A204.1 (cell line): ENCODE results near the gene TRIM37.

Source experiments
- FAIRE-seq: peaks from 2 replicates; lab custom pipeline; 2012; peaks lifted over from hg19 to GRCh38; lab: Jason Lieb, UNC

Gene TRIM37

GRCh38 chr17:59028328-59028727 is 78.4 kb downstream of the TRIM37 start:
- FAIRE-seq: no peak

- FAIRE-seq: no peak
These were observed 78.9 kb downstream of the TRIM37 start for GRCh38 chr17:59027750-59028149.

- no peak for FAIRE-seq
These were observed 80.3 kb downstream of the TRIM37 start for GRCh38 chr17:59026176-59026939.

GRCh38 chr17:59024916-59025315 is 81.8 kb downstream of the TRIM37 start:
- FAIRE-seq: no peak

DNA sequence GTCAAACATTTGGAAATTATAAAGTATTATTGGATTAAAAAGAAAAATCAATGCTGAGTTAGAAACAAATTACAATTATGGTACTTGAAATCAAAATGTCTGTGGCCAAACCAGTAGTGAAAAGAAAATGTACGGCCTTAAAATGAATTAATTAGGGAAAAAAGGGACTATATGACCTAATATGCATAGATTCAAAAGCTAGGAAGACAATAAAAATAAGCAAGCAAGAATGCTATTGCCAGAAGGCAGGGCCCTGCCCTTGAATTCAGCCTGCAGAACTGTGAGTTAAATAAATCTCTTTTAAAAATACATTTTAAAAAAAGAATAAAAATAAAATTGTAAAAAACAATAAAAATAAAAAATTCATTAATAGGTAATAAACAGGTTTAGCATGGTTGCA is 88.7 kb downstream of the TRIM37 start:
- FAIRE-seq: no peak

- no peak for FAIRE-seq
These were observed 94.7 kb downstream of the TRIM37 start for GRCh38 chr17:59011975-59012374.

GRCh38 chr17:59010026-59010425 is 96.7 kb downstream of the TRIM37 start:
- FAIRE-seq: no peak

DNA sequence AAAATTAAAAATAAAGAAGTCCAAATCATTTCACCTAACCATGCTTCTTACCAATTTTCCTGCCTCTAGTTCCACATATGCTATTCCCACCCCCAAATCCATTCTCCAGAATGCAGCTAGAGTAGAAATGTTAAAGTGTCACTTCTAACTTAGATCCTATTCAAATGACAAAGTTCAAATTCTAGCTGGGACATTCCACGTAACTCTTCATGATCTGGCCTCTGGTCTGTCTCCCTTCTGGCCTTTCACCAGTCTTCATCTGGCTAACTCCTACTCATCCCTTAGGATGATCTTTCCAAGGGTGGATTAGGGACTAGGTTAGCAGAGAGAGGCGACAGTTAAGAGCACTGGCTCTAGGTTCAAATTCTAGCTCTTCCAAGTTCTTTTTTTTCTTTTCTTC is 97.9 kb downstream of the TRIM37 start:
- FAIRE-seq: no peak

DNA sequence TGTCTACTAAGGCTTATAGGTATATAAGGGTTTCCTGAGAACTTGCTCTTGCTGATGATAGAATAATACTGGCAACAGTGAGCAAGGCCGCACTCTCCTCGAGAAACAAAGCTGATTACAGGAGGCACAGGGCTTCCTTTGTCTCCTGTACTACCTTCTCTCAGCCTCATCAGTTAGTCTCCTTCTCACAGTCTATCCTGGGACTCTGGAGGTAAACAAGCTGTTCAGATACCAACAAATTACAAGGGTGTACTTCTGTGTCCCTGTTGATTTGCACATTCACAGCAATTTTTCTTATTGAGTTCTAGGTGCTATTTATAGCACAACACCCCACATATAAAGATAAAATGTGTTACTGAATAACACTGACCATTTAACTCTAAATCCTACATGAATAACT is 98.7 kb downstream of the TRIM37 start:
- FAIRE-seq: no peak

GRCh38 chr17:59004338-59005111 is 102.2 kb downstream of the TRIM37 start:
- peak; percentile 97 for FAIRE-seq

DNA sequence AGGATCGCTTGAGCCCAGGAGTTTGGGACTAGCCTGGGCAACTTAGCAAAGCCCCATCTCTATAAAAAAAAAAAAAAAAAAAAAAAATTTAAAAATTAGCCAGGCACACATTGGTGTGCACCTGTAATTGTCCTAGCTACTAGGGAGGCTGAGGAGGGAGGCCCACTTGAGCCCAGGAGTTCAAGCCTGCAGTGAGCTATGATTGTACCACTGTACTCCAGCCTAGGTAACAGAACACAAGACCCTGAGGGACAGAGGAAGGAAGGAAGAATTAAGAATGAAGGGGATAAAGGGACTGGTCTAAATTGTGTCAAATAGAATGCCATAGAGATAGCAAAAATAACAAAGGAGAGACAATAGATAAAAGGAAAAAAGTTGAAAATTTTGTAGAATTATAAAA is 102.8 kb downstream of the TRIM37 start:
- no peak for FAIRE-seq

GRCh38 chr17:59002848-59003247 is 103.8 kb downstream of the TRIM37 start:
- no peak for FAIRE-seq

GRCh38 chr17:59002126-59002525 is 104.6 kb downstream of the TRIM37 start:
- FAIRE-seq: no peak

DNA sequence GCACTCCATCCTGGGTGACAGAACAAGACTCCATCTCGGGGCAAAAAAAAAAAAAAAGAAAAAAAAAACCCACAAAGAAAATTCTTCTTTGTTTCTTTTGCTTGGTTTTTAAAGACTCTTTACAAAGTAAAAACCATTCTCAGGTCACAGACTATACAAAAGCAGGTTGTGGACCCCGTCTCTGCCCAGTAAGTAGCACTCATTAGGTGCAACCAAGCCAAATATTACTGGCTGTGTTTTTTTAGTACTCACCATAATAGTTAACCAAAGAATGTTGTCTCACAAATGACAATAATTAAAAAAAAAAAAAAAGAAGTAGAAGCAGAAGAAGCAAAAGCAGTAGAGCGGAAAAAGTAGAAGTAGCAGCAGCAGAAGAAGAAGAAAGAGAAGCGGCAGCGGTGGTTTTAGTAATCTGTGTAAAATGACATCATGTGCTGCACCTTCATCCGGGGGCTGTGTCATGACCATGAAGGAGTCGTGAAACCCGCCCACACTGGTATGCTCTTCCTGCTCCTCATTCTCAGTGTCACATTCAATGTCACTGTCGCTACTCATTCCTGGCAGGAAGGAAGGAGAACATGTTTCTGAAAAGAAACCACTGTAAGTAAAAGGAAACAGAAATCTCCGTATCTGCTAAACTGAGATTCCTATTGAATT is 105.4 kb downstream of the TRIM37 start:
- FAIRE-seq: no peak

DNA sequence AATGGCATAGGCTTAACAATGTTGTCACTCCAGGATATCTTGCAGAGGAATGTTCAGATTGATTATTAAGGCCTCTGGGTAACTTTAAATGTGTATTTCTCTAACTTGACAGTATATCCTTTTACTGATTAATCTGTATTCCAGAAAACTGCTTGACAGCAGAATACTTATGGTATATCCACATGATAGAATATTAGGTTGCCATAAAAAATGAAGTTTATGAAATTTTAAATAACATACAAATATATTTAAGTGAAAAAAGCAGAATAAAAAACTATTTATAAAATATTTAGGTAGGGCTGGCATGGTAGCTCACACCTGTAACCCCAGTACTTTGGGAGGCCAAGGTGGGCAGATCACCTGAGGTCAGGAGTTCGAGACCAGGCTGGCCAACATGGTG is 106.7 kb downstream of the TRIM37 start:
- FAIRE-seq: no peak

DNA sequence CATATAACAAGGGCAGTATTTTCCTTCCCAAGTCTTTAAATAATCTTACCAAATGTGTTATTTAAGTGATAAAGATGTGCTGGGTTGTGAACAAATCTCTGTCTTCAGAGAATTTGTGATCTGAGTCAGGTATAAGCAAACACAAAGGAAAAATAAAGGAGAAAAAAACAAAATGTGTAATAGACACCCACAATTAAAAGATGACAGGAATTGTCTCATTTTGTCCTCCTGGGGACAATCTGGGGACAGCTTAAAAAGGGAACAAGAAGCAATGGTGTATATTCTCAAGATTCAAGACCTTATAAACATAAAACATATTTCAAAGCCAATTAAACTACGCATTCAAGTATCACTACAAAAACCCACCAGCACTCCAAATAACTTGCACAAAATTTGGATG is 107.2 kb downstream of the TRIM37 start:
- no peak for FAIRE-seq

GRCh38 chr17:58998871-58999270 is 107.8 kb downstream of the TRIM37 start:
- FAIRE-seq: no peak

DNA sequence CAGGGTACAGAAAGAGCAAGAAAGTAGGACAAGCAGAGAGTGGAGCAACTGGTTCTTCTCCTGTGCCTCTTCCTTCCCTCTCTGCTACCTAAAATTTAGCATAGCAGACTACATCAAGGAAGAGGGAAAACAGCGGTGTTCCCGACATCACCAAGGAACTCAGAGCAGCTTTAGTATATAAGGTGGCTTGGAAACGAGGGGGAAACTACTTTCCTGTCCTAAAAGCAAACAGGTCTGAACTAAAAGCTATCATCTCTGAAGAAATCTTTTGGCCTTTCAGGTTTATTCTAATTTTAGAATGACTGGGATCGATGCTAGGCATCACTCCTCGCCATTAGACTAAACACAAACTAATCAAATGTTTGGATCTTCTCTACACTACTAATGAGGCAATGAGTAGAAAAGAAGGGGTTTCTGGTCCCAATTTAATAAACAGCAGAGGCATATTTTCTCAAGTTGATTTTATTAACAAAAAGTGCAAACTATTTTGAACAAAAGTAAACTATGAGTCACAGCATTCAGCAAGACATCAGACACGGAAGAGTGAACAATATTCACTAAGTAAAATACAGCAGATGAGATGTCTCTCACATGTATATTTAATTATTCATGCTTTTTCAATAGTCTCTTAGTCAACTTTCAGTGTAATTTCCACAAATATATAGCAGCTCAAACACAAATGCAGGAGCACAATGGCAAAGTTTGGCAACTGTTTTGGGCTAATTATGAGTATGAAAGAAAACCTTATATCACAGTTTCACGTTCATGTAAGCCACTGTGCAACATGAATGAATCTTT is 108.7 kb downstream of the TRIM37 start:
- FAIRE-seq: no peak

DNA sequence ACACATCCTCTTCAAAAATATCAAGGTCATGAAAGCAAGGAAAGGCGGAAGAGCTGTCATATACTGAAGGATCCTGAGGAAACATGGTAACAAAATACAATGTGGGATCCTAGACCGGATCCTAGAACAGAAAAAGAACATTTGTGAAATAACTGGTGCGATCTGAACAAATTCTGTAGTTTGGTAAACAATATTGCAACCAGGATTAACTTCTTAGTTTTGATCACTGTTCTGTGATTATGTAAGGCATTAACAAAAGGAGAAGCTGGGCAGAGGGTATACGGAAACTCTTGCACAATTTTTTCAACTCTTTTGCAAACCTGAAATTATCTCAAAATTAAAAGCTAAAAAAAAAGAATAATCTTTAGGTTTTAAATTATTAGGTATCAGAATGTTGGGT is 109.7 kb downstream of the TRIM37 start:
- FAIRE-seq: no peak

- FAIRE-seq: no peak
These were observed 111.3 kb downstream of the TRIM37 start for GRCh38 chr17:58995247-58995940.

DNA sequence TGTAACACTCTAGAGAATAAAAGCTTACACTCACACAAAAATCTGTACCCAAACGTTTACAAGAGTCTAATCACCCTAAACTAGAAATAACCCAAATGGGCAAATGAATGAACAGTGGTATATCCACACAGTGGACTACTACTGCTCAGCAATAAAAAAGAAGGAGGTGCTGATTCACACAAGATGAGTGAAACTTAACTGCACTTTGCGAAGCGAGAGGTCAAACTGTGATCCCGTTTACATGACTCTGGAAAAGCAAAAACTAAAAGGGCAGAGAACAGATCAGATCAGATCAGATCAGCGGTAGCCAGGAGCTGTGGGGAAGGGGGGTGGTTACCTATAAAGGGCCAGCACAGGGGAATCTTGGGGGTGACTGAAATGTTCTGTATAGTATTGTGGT is 113.4 kb downstream of the TRIM37 start:
- FAIRE-seq: no peak
